K562 (cell line): ENCODE measurements around the gene TTC39A. TPM values are rescaled to one million over a fixed set of nuclear protein-coding genes. Genes with fewer than 3 reads are reported as not detected.

Experiments used
- ATAC-seq: fragments of 200-7000 bp; cut with Tn5 transposase; 3 replicates; pipeline ENCODE4 v1.9.1; 2020; ENCODE audit warnings: moderate library complexity
- BruUV-seq: library from RNA; stranded (reverse); fragments of 400-500 nt; replicated peaks from 2 replicates; lab custom pipeline; 2021; lab: Mats Ljungman, UMichigan
- CTCF ChIA-PET: fragments of 300-600 bp; formaldehyde crosslinking; extraction: SDS; loops from one replicate; lab custom pipeline; 2021; ENCODE audit warnings: low intra/inter-chr PET ratio; lab: Yijun Ruan, JAX
- POLR2A ChIA-PET: fragments of 300-600, 350-650 bp; sonication (Branson Sonifier 250); formaldehyde crosslinking; extraction: SDS; loops from one replicate; lab custom pipeline; 2021; ENCODE audit warnings: antibody characterized with exemption, inconsistent platforms; lab: Yijun Ruan, JAX
- DNase-seq, 4 experiments: peaks; one replicate each; pipeline versions ENCODE4 v3.0.0 to v3.0.0-alpha.2; 2011 to 2018; ENCODE audit warnings: low spot score in 3 of 4, mixed read lengths in 3 of 4; ENCODE audit errors: extremely low read depth in 1 of 4
- FAIRE-seq: peaks from 2 replicates; lab custom pipeline; 2011; peaks lifted over from hg19 to GRCh38; lab: Jason Lieb, UNC
- H2AFZ ChIP-seq: 2 replicates; pipeline ENCODE4 v1.6.0; 2011; ENCODE audit warnings: low read depth, low read length, control low read depth, inconsistent platforms
- H3K27ac ChIP-seq: fragments of 200-600 bp; 3 replicates; pipeline ENCODE4 v1.8.0; 2011; ENCODE audit warnings: low read depth, mild to moderate bottlenecking, control low read depth, inconsistent platforms, low read length, moderate library complexity, mixed read lengths; ENCODE audit errors: extremely low read depth
- H3K27me3 ChIP-seq, 2 experiments: fragments of 300-600 bp in 1 of 2; 2 replicates in 1 of 2; 3 replicates in 1 of 2; pipeline versions ENCODE4 v1.6.0 to v1.8.0; 2011; ENCODE audit warnings: inconsistent platforms in 2 of 2, low read length in 2 of 2, mild to moderate bottlenecking in 1 of 2, mixed read lengths in 1 of 2, moderate library complexity in 1 of 2; ENCODE audit not compliant: control insufficient read depth in 2 of 2, insufficient read depth in 2 of 2
- H3K36me3 ChIP-seq: fragments of 300-600 bp; 3 replicates; pipeline ENCODE4 v1.8.0; 2011; ENCODE audit warnings: mild to moderate bottlenecking, low read length, inconsistent platforms; ENCODE audit not compliant: control insufficient read depth, insufficient read depth
- H3K4me1 ChIP-seq, 2 experiments: fragments of 200-600 bp in 1 of 2; replicated peaks in 1 of 2; 2 replicates in 1 of 2; 3 replicates in 1 of 2; pipeline versions ENCODE4 v1.5.1 to v1.8.0; 2011; ENCODE audit warnings: inconsistent platforms in 2 of 2, low read length in 2 of 2, mild to moderate bottlenecking in 1 of 2, mixed read lengths in 1 of 2, moderate library complexity in 1 of 2; ENCODE audit not compliant: control insufficient read depth in 2 of 2, insufficient read depth in 2 of 2
- H3K4me2 ChIP-seq: 2 replicates; pipeline ENCODE4 v1.6.1; 2011; ENCODE audit warnings: low read length, control low read depth, inconsistent platforms, mixed read lengths; ENCODE audit not compliant: insufficient read depth
- H3K4me3 ChIP-seq: fragments of 200-600 bp; sonication (generic), shearing (Covaris generic); 2 replicates; pipeline ENCODE4 v1.5.1; 2016; ENCODE audit warnings: control low read depth, inconsistent platforms
- H3K79me2 ChIP-seq: fragments of 200-600 bp; 3 replicates; pipeline ENCODE4 v1.8.0; 2011; ENCODE audit warnings: low read length, inconsistent platforms; ENCODE audit not compliant: control insufficient read depth, insufficient read depth
- H3K9ac ChIP-seq, 2 experiments: 2 replicates each; pipeline versions ENCODE4 v1.6.0 to v1.6.1; 2011; ENCODE audit warnings: low read depth in 2 of 2, low read length in 2 of 2, control low read depth in 1 of 2, inconsistent platforms in 1 of 2, mild to moderate bottlenecking in 1 of 2, mixed read lengths in 1 of 2; ENCODE audit not compliant: insufficient read depth in 1 of 2
- H3K9me1 ChIP-seq: one replicate; pipeline ENCODE4 v1.6.0; 2011; ENCODE audit warnings: inconsistent platforms, mild to moderate bottlenecking, low read length, moderate library complexity; ENCODE audit not compliant: control insufficient read depth, insufficient read depth
- H3K9me3 ChIP-seq: replicated peaks from 2 replicates; pipeline ENCODE4 v1.5.1; 2011; ENCODE audit warnings: low read depth, low read length, inconsistent platforms; ENCODE audit not compliant: control insufficient read depth, insufficient read depth
- H4K20me1 ChIP-seq: replicated peaks from 2 replicates; pipeline ENCODE4 v1.6.1; 2011; ENCODE audit warnings: low read length, inconsistent platforms, mixed read lengths; ENCODE audit not compliant: control insufficient read depth, insufficient read depth
- JUND ChIP-seq, 2 experiments: IDR thresholded peaks; 2 replicates in 1 of 2; 3 replicates in 1 of 2; pipeline ENCODE4 v1.6.1; 2011; ENCODE audit warnings: borderline replicate concordance in 2 of 2, low read depth in 2 of 2, low read length in 2 of 2, improper control_type of control experiment in 1 of 2, missing biosample characterization in 1 of 2, missing genetic modification characterization in 1 of 2, missing genetic modification reagents in 1 of 2
- KDM2B ChIP-seq: fragments of 250-450 bp; sonication (Bioruptor Pico); IDR thresholded peaks from 2 replicates; pipeline ENCODE4 v1.8.0; 2021; ENCODE audit warnings: mild to moderate bottlenecking, moderate library complexity
- TCF3 ChIP-seq: sonication (generic); formaldehyde crosslinking; IDR thresholded peaks from 2 replicates; pipeline ENCODE4 v1.4.0; 2020; ENCODE audit warnings: mild to moderate bottlenecking, missing genetic modification reagents
- TCF7L2 ChIP-seq: fragments of 150-350 bp; IDR thresholded peaks from 2 replicates; pipeline ENCODE4 v1.6.1; 2016; ENCODE audit warnings: low read depth, mild to moderate bottlenecking, low read length, moderate library complexity
- TEAD4 ChIP-seq, 2 experiments: sonication (generic) in 1 of 2; formaldehyde crosslinking in 1 of 2; IDR thresholded peaks; 2 replicates each; pipeline versions ENCODE4 v1.6.1 to v1.8.0; 2012 to 2022; ENCODE audit warnings: borderline replicate concordance in 1 of 2, inconsistent platforms in 1 of 2, low read length in 1 of 2, mild to moderate bottlenecking in 1 of 2, missing genetic modification reagents in 1 of 2
- ZBTB26 ChIP-seq: fragments of 450-650 bp; formaldehyde crosslinking; IDR thresholded peaks from 2 replicates; pipeline ENCODE4 v1.4.0; 2022; ENCODE audit warnings: missing genetic modification characterization
- ZNF239 ChIP-seq: fragments of 250-450 bp; sonication (Bioruptor Pico); IDR thresholded peaks from 2 replicates; pipeline ENCODE4 v1.4.0; 2020; ENCODE audit warnings: mild to moderate bottlenecking
- ZNF655 ChIP-seq: fragments of 250-450 bp; sonication (Bioruptor Pico); IDR thresholded peaks from 2 replicates; pipeline ENCODE4 v1.5.0; 2021
- WGBS: fragments of 100-300 bp; shearing (Covaris generic); methylation state at CpG from one replicate; pipeline ENCODE4 v1.1.6; 2016; ENCODE audit warnings: low coverage, mixed read lengths; ENCODE audit not compliant: insufficient coverage; ENCODE audit errors: missing lambda C conversion rate; 5-methylcytosine and 5-hydroxymethylcytosine counted together
- in situ Hi-C: fragments of 300-500 bp; cut with MboI; formaldehyde crosslinking; loops from 4 replicates; pipeline ENCODE4 v1.15.0; 2018; ENCODE audit warnings: inconsistent platforms, mixed read lengths
- intact Hi-C: fragments of 100-400 bp; cut with micrococcal nuclease; formaldehyde crosslinking; loops from 2 replicates; pipeline ENCODE4 v1.14.2; 2022
- polyA plus RNA-seq, 8 experiments: library from polyadenylated mRNA; depleted of rRNA in 4 of 8; stranded (reverse) in 5 of 8; unstranded in 3 of 8; fragments of >200 nt; fragmentation: Nextera tagmentation in 2 of 8; fragmentation: Illumina TruSeq in 1 of 8; extraction: Ambion mirVana in 2 of 8; extraction: Trizol in 1 of 8; gene quantifications; 2 replicates each; pipeline versions ENCODE4 v1.2.1 to v1.2.3, GENCODE V29; 2011 to 2014; ENCODE audit warnings: inconsistent platforms in 1 of 8, missing spikeins in 1 of 8
- total RNA-seq, 7 experiments: library from RNA; depleted of rRNA in 6 of 7; stranded (reverse); fragments of >200 nt in 6 of 7; fragmentation: Illumina TruSeq in 2 of 7; extraction: Trizol in 2 of 7; gene quantifications; 2 replicates each; pipeline versions ENCODE4 v1.2.1 to v1.2.3, GENCODE V29; 2011 to 2021; ENCODE audit warnings: low replicate concordance in 1 of 7

The TTC39A gene
- total and polyA plus RNA-seq, 9 of the 15 experiments (the other 6 are each of a cell fraction or from before 2014, with no cell fraction given) = 0.18 to 0.82 (median 0.35) TPM

- BruUV-seq = no TSS peak
- Histone ChIP-seq H3K9me1 (no peaks in the 10 kb centered on the region), H3K27me3 (no peaks in the 10 kb centered on the region), H3K4me2 (no peak overlapping the region), H3K4me1 (peaks cover 7 to 21% of the 10 kb centered on the region in 2 experiments; a peak in 4 of 5 replicates), H3K27ac (0 out of 3 replicates have a peak overlapping the region, but pooled peaks have one; percentile 13), H3K79me2 (peaks cover 68% of the 10 kb centered on the region), H3K9ac (no peak overlapping the region), H3K4me3 (no peak overlapping the region), H3K9me3 (no peaks in the 10 kb centered on the region), H3K36me3 (no peaks in the 10 kb centered on the region; the same call in 2 of the 3 replicates), H4K20me1 (peaks cover 22% of the 10 kb centered on the region)
- ChIA-PET CTCF (no interaction called here), POLR2A (interaction anchor here (0.5 to 1.5 kb wide), 8 partner anchors 9 to 28 kb away, joined by 3 to 8 read pairs (median 3); partner anchors contain the start of gene RNF11)
- DNase-seq (no peak), FAIRE-seq (no peak), ATAC-seq (peak; percentile 12; the same call in 1 of the 3 replicates)
- intact Hi-C loops (no loop called here), in situ Hi-C loops (no loop called here)
- WGBS = 24% methylated on average over 3 of the region's 3 CpGs
- no peak for TF ChIP-seq TEAD4 (IDR thresholded peaks at IDR 0.05; ENCODE audit: low read length)
- TF ChIP-seq TEAD4 (CRISPR knock-in tag; IDR thresholded peaks at IDR 0.05; ENCODE audit: borderline replicate concordance) = no peak
- TF ChIP-seq JUND (IDR thresholded peaks at IDR 0.05; ENCODE audit: borderline replicate concordance, low read depth, low read length) = no peak
- TF ChIP-seq JUND (tag; IDR thresholded peaks at IDR 0.05; ENCODE audit: borderline replicate concordance, low read depth, low read length) = 0 out of 3 replicates have a peak, but pooled peaks have one; percentile 30
- peak; percentile 36; the same call in 1 of the 2 replicates for TF ChIP-seq ZNF655 (CRISPR knock-in tag)
- no peak for TF ChIP-seq ZBTB26 (CRISPR knock-in tag)
- TF ChIP-seq KDM2B (CRISPR knock-in tag) = no peak
- peak; percentile 11; the same call in 1 of the 2 replicates for TF ChIP-seq TCF3
- peak; percentile 76 for TF ChIP-seq ZNF239 (CRISPR knock-in tag)
- TF ChIP-seq TCF7L2 = no peak
- TF ChIP-seq, all 486 proteins: peak for 4
- no peak overlapping the region for H2AFZ ChIP-seq
Measured at GRCh38 chr1:51264451-51264850, 65.9 kb downstream of the TTC39A start.
